GM12873 (cell line): ENCODE measurements around the gene TSPAN9.

Experiments
- TF ChIP-seq, protein P1 (sequence below): IDR thresholded peaks from 2 replicates; pipeline ENCODE4 v1.5.1; 2012; ENCODE audit warnings: low read depth, mild to moderate bottlenecking, moderate library complexity, low read length, control low read depth; ENCODE audit not compliant: insufficient read depth; ENCODE audit errors: missing control alignments

TSPAN9 gene

DNA sequence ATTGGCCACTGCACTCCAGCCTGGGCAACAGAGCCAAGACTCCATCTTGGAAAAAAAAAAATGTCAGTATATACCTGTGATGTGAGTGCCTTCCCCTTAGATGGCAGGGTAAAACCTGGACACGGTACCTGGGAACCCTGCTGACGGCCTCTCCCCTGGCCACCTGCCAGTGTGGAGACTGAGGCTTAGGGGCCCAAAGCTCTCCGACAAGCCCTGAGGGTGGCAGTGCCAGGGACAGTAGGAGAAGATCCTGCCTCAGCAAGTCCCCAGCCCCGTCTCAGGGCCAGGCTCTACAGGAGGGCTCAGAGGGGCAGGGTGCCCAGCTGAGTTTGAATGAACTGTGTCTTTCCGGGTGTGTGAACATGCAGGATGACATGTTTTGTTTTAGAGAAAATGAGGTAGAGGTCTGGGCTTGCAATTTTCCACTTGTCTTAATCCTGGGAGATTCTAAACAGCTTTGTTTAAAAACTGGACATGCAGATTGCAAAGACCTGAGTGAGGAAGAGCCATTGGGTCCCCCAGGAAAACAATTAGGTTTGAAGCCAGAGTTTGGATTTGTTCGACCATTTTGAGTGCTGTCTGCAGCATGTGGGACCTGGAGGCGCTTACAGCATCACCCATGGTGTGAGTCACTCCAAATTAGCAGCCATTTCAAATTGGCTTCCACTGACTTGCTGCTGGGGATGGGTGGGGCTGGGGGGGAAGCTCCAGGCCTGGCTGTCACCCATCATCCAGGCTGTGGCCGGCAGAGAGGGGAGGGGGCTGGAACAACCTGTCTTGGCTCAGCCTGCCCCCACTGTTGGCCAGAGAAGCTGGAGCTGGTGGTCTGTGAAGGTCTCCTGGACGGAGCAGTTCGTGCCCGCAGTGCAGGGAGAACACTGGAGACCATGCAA, 10.8 kb downstream of the TSPAN9 start:
- TF ChIP-seq, protein P1, sequence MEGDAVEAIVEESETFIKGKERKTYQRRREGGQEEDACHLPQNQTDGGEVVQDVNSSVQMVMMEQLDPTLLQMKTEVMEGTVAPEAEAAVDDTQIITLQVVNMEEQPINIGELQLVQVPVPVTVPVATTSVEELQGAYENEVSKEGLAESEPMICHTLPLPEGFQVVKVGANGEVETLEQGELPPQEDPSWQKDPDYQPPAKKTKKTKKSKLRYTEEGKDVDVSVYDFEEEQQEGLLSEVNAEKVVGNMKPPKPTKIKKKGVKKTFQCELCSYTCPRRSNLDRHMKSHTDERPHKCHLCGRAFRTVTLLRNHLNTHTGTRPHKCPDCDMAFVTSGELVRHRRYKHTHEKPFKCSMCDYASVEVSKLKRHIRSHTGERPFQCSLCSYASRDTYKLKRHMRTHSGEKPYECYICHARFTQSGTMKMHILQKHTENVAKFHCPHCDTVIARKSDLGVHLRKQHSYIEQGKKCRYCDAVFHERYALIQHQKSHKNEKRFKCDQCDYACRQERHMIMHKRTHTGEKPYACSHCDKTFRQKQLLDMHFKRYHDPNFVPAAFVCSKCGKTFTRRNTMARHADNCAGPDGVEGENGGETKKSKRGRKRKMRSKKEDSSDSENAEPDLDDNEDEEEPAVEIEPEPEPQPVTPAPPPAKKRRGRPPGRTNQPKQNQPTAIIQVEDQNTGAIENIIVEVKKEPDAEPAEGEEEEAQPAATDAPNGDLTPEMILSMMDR, result no peak

DNA sequence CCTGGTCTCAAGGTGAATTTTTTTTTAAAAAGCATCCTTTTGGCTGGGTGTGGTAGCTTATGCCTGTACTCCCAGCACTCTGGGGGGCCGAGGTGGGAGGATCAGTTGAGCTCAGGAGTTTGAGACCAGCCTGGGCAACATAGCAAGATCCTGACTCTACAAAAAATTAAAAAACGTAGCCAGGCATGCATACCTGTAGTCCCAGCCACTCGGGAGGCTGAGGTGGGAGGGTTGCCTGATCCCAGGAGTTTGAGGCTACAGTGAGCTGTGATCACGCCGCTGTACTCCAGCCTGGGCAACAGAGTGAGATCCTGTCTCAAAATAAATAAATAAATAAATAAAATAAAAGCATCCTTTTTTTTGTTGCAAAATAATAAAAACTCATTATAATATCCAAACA, 12.4 kb downstream of the TSPAN9 start:
- TF ChIP-seq, protein P1, result no peak

DNA sequence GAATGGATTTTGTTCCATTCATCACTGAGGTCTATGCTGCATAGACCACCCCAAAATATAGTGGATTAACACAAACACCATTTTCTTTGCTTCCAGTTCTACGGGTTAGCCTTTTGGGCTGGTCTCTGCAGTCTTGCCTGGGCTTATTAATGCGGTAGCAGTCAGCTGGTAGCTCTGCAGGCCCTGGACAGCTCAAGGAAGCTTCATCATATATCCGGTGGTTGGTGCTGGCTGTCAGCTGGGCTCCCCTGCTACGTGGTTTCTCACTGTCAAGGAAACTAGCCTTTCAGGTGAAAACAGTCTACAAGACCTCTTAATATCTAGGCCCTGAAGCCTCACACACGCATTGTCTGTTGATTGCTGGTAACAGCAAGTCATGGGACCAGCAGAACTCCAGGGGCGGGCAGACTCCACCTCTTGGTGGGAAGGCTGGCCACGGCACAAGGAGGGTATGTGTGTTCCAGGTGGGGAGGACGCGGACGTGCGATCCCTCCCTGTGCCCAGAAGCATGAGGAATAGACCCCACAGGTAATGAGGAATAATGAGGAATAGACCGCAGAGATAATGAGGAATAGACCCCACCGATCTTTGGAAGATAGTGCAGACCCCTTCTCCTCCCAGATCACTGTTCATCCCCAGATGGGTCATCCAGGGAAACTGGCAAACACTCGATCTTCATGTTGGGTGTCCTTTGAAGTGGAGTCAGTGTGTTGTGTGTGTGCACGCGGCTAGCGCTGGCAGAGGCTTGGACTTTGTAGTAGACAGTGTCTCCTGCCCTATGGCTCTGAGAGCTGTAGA, 13.3 kb downstream of the TSPAN9 start:
- TF ChIP-seq, protein P1, result no peak

DNA sequence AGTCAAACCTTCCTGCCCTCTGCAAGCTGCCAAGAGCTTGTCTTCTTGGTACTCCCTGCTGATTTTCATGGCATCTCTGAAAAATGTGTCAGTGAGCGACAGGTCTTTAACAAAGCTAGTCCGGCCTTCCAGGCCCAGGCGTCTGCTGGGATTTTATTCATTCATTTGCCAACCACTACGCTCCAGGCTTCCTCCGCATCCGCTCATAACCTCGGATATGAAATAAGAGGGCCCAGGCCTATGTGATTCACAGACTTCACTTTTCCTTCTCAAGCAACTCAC, 13.8 kb downstream of the TSPAN9 start:
- TF ChIP-seq, protein P1, result no peak

DNA sequence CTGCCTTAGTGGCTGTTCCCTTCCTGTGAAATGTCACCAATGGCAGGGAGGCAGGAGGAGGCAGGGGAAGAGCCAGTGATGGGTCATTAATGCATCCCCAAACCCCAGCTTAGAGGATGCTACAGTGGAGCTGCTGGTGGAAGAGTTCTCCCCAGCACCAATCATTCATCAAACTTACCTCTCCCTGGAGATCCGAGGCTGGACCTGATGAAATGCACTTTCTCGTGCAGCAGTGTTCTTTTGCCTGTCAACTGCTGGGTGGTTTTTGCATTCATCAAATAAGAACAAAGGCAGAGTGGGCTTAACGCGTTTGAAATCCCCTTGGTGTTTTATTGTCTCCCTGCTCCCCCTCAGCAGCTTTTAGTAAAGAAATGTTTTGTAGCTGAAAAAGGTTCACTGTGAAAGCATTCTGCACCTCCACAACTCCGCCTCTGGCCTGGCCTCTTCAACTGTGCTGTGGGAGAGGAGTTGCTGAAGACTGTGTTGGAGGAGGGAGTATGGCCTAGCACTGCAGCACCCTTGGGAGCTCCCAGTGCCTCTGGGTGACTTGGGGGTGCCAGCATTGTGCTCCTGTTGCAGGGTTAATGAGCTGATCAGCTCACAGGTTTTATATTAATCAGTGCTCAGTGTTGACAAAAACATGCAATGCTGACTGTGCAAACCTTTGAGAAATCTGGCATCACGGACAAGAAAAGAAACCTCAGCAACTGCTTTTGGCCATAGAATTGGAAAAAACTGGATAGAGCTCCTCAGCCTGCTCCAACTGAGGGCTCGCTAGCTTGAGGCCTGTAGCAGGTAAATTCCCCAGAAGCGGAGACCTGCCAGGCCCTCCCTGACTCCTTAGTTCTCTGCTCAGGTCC, 14.4 kb downstream of the TSPAN9 start:
- TF ChIP-seq, protein P1, result no peak

DNA sequence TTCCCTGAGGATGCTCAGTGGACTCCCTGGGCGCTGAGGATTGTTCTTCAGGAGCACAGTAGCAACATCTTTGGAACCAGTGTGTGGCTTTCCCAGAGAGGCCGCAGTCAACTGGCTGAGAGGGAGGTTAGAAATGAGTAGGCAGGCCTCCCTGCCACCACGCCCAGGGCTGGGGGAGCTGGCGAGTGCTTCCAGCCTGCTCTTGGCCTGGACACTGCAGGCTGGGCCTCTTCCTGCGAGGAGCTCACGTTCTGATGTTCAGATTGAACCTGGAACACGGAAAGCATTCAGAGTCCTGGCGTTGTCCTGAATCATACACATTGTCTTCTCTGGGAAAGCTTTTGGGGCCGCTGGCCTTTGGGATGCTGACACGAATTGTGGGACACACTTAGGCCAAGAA, 15.6 kb downstream of the TSPAN9 start:
- TF ChIP-seq, protein P1, result no peak
